ENCODE measurements around the gene ATP2A1.
A peak's percentile ranks its signal among the peaks of the same experiment; 100 is the strongest.

The ATP2A1 gene

GRCh38 chr16:28878083-28878926, at the start of gene ATP2A1:
Gene ATP2A1, plus strand, starts transcription at chr16:28878488. Its CDS starts 184 bp downstream, at chr16:28878672.
- no peak for DNase-seq (ENCODE audit: low read depth)

GRCh38 chr16:28829747-28830146, 48.5 kb upstream of the ATP2A1 start:
- no peak for DNase-seq (ENCODE audit: low read depth)

- DNase-seq (ENCODE audit: low read depth): no peak
These were observed 47.8 kb upstream of the ATP2A1 start for GRCh38 chr16:28830531-28830930.

- DNase-seq (ENCODE audit: low read depth): no peak
These were observed 43.9 kb upstream of the ATP2A1 start for GRCh38 chr16:28834349-28834748.

DNA sequence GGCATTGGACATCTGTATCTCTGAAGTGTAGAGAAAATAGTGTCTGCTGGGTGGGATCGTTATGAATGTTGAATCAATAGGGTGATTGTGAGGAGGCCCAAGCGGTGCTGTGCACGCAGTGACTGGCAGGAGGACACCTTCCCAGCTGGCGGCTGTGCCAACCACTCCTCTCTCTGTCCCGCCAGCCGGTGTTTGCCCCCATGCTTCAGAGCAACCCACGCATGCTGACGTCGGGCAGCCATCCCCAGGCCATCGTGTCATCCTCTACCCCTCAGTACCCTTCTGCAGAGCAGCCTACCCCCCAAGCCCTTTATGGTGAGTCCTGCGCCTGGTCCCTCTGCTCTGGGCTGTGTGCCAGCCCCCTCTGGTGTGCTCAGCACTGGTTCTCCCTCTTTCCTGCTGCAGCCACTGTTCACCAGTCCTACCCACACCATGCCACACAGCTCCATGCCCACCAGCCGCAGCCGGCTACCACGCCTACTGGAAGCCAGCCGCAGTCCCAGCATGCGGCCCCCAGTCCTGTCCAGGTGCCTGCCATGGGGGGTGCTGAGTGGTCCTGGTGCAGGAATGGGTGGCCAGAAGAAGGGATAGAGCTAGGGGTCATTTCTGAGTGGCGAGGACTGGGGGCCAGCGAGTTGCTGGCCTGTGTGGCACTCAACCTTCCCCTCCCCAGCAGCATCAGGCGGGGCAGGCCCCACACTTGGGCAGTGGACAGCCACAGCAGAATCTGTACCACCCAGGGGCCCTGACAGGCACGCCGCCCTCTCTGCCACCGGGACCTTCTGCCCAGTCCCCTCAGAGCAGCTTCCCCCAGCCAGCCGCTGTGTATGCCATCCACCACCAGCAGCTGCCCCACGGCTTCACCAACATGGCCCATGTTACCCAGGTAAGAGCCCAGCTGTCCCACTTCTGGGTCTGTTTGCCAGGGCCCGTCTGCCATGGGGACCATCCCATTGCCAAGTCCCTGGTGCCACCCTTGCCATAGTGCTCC, 43.1 kb upstream of the ATP2A1 start:
- no peak for DNase-seq (ENCODE audit: low read depth)

DNA sequence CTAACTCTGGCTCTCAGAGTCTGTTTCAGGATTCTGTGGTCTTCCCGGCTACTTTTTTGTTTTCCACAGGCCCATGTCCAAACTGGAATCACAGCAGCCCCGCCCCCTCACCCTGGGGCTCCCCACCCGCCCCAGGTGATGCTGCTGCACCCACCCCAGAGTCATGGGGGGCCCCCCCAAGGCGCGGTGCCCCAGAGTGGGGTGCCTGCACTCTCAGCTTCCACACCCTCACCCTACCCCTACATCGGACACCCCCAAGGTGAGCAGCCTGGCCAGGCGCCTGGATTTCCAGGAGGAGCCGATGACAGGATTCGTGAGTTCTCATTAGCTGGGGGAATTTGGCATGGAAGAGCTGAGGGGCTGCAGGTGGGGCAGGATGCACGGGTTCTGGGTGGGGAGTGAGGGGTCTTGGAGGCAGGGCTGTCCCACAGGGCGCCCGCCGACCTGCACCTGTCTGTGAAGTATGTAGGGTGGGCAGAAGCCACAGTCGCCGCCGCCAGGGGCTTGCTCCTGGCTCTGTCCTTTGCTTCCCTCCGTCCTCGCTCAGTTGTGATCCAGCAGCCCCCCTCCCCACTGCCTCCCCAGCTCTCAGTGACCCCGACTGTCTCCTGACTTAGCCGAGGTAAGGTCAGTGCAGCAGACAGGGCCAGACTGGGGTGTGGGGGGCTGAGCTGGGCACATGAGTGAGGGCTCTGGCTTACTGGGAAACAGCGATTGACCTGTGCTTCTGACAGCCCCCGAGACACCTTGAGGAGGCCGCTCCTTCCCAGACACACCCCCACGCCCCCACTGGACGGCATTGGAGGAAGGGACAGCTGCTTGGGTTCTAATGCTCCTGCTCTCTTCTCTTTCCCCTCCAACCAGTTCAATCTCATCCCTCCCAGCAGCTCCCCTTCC, 42.2 kb upstream of the ATP2A1 start:
- DNase-seq (ENCODE audit: low read depth): no peak

DNA sequence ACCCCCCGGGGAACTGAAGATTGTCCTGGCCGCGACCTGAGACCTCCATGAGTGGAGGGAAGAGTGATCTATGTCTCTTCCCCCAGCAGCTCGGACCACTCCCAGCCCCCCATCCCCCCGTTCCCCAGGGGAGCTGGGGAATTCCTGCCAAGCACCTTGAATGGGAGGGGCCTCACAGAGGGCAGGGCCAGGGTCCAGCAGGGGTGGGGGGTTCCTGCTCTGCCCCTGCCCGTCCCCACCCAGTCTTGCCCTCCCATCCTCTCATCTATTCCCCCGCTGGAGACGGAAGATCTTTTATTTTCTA, 41.6 kb upstream of the ATP2A1 start:
- no peak for DNase-seq (ENCODE audit: low read depth)

DNA sequence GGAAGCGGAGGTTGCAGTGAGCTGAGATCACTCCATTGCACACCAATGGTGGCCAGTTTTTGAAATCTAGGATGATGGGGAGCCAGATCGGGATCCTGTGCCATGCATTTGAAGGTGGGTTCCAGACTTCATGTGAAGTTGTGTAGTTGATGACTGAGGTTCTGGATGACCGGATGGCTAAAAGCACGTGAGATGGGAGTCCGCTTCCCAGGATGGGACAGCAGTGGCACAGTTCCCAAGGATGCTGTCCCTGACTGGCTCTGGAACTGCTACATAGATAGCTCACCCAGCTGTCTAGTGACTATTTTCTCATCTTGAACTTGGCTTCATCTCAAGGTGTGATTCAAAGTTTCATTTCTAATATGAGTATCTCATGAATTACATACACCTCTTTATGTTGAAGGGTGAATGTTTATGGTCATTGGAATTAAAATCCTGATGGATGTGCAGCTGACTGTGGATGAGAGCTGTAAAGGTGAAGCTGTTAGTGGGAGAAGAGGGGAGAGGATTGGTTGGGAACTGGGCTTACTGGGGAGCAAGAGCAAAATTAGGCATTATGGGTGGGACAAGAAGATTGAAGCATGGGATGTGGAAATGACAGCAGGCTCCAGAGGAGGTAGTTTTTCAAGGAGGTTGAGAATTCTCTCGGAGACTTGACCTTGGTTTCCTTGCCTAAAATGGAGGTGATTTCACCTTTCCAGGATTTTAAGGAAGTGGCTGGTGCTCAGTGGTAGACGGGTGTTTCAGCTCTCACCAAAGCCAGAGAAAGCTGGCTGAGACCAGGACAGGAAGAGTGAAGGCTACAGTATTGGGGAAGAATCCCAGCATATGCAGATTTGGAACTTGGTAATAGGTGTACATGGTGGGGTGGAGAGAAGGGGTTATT, 40.4 kb upstream of the ATP2A1 start:
- no peak for DNase-seq (ENCODE audit: low read depth)

GRCh38 chr16:28838558-28838918, 39.8 kb upstream of the ATP2A1 start:
- no peak for DNase-seq (ENCODE audit: low read depth)

GRCh38 chr16:28839004-28839639, 39.2 kb upstream of the ATP2A1 start:
- DNase-seq (ENCODE audit: low read depth): no peak

DNA sequence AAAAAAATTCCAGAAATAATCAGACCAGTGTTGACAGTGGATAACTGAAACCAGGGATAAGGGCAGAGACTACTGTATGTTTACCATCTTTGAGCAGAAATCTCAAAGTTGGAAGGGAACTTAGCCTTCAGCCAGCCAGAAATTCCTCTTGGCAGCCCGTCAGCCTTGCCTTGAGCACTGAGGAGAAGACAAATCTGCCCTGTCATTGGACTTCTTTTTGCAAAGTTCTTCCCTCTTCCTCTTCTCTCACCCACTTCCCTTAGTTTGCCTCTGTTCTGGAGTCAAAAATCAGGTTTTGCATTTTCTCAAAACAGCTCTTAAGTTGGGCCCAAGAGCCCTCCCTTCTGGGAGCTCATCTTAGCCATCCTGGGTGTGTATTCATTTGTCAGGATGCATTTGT, 38.4 kb upstream of the ATP2A1 start:
- no peak for DNase-seq (ENCODE audit: low read depth)

DNA sequence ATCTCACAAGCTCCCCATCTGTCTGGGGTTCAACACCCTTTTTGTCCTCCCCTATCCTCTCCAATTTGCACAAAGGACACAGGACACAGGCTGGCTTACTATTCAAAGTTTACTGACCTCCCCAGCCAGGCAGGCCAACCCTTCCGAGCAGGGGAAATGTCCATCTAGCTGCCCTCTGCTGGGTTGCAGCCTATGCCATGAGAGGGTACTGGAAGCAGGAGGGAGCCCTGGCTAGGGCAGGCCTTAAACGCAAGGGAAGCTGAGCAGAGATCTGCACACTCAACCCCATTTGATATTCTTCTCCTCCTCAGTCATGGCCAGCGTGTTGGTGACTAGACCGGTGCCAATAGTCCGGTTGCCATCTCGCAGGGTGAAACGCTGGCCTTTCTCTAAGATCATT, 35.6 kb upstream of the ATP2A1 start:
- DNase-seq (ENCODE audit: low read depth): no peak

DNA sequence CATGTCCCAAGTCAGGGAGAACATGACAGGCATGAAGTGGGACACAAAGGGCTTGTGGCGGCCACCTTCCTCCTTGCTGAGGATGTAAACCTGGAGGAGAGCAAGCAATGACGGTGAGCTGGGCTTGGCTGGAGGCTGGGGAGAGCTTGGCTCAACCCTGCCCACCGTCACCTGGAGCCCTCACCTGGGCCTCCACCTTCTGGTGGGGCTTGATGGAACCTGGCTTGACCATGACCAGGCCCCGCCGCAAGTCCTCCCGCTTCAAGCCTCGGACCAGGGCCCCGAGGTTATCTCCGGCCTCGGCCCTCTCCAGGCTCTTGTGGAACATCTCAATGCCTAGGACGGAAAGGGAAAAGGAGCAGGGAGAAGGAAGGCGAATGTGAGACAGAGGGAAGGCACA, 34.5 kb upstream of the ATP2A1 start:
- no peak for DNase-seq (ENCODE audit: low read depth)

DNA sequence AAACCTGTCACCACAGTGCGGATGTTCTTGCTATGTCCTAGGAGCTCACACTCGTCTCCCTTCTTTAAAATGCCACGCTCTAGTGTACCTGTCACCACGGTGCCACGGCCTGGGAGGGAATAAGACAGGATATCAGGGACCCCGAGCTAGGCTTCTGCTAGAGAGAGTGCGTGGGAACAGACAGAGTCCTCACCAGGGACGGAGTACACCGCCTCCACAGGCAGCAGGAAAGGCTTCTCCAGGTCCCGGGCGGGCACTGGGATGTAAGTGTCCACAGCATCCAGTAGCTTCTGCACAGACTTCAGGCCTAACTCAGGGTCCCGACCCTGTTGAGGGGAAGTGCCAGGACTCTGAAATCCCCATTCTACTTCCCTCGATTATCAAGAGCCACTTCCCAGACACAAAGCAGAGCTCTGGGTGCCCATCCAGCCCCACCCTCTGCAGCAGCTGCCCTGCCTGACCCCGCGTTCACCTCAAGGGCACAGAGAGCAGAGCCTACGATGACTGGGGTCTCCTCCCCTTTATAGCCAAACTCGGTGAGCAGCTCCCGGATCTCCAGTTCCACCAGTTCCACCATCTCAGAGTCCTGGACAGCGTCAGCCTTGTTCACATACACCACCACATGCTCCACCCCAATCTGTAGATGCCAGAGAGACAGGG, 33.9 kb upstream of the ATP2A1 start:
- no peak for DNase-seq (ENCODE audit: low read depth)

DNA sequence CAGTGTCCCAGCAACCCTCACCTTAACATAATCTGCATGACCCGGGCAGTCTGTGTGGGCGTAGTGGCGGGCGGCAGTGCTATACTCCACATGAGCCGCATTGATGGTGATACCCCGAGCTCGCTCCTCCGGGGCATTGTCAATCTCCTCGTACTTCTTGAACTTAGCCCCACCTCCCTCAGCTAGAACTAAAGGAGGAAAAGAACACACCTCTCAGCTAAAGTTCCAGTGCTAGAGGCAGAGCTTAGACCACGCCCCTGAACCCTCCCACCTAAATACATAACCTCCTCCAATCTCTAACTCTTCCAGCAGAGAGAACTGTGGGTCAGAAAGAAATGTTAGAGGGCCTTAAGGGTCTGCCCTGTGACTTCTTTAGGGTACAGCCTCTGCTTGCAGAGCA, 33.0 kb upstream of the ATP2A1 start:
- no peak for DNase-seq (ENCODE audit: low read depth)

DNA sequence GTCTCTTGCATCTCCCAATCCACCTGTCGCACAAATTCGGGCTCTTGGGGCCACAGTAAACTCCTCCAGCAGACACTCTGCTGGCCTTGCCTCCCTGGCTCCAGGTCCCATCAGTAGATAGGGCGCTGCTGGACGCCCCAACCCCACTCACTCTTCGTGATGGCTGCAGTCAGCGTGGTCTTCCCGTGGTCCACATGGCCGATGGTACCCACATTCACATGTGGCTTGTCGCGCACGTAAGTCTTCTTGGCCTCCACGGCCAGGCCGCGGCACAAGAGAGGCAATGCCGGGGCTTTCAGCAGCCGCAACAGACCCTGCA, 32.6 kb upstream of the ATP2A1 start:
- DNase-seq (ENCODE audit: low read depth): no peak

GRCh38 chr16:28846080-28846932, 32.0 kb upstream of the ATP2A1 start, which contains the start of gene TUFM:
Gene TUFM, minus strand, starts transcription at chr16:28846348. Its CDS starts 79 bp downstream, at chr16:28846269.
- peak; percentile 97 for DNase-seq (ENCODE audit: low read depth)

- no peak for DNase-seq (ENCODE audit: low read depth)
These were observed 31.4 kb upstream of the ATP2A1 start for GRCh38 chr16:28846933-28847273.

- no peak for DNase-seq (ENCODE audit: low read depth)
These were observed 19.9 kb upstream of the ATP2A1 start for GRCh38 chr16:28858421-28858820.
